Neural cell (in vitro differentiated cells): ENCODE data around the gene PLEKHA5.

Experiments used
- EZH2 ChIP-seq: fragments of 200-600, 300-800 bp; shearing (Covaris generic), sonication (generic); IDR thresholded peaks from 2 replicates; pipeline ENCODE4 v1.6.1; 2014; ENCODE audit warnings: antibody characterized with exemption, low read length, borderline replicate concordance, mild to moderate bottlenecking; ENCODE audit not compliant: insufficient read depth, poor library complexity, severe bottlenecking
- MXI1 ChIP-seq: fragments of 450-650 bp; conservative IDR thresholded peaks from 2 replicates; pipeline ENCODE4 v1.6.1; 2014; ENCODE audit warnings: antibody characterized with exemption, mild to moderate bottlenecking; ENCODE audit not compliant: poor library complexity, severe bottlenecking
- POLR2AphosphoS5 ChIP-seq: IDR thresholded peaks from 2 replicates; pipeline ENCODE4 v1.6.1; 2012
- TAF1 ChIP-seq: IDR thresholded peaks from 2 replicates; pipeline ENCODE4 v1.6.1; 2012; ENCODE audit warnings: low read depth
- TF ChIP-seq, protein P1 (sequence below): fragments of 450-650 bp; IDR thresholded peaks from 2 replicates; pipeline ENCODE4 v1.5.1; 2014; ENCODE audit warnings: antibody characterized with exemption, mild to moderate bottlenecking, moderate library complexity; ENCODE audit not compliant: poor library complexity, severe bottlenecking
- TF ChIP-seq, protein P2 (sequence below): IDR thresholded peaks from 2 replicates; pipeline ENCODE4 v1.6.1; 2012; ENCODE audit warnings: borderline replicate concordance

DNA sequence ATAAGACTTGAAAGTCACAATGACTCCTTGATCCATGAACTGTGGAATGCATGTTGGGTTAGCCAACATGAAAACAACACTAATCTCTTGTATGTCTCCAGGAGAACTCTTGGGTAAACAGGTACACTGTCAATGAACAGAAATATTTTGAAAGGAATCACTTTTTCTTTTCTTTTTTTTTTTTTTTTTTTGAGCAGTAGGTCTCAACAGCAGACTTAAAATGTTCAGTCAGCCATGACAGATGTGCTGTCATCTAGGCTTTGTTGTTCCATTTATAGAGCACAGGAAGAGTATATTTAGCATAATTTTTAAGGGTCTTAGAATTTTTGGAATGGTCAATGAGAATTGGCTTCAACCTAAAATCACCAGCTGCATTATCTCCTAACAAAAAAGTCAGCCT lies 2.3 kb upstream of the PLEKHA5 start:
- TF ChIP-seq, protein P1, sequence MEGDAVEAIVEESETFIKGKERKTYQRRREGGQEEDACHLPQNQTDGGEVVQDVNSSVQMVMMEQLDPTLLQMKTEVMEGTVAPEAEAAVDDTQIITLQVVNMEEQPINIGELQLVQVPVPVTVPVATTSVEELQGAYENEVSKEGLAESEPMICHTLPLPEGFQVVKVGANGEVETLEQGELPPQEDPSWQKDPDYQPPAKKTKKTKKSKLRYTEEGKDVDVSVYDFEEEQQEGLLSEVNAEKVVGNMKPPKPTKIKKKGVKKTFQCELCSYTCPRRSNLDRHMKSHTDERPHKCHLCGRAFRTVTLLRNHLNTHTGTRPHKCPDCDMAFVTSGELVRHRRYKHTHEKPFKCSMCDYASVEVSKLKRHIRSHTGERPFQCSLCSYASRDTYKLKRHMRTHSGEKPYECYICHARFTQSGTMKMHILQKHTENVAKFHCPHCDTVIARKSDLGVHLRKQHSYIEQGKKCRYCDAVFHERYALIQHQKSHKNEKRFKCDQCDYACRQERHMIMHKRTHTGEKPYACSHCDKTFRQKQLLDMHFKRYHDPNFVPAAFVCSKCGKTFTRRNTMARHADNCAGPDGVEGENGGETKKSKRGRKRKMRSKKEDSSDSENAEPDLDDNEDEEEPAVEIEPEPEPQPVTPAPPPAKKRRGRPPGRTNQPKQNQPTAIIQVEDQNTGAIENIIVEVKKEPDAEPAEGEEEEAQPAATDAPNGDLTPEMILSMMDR, result no peak
- no peak for TF ChIP-seq TAF1
- TF ChIP-seq MXI1, result no peak
- TF ChIP-seq POLR2AphosphoS5, result no peak
- TF ChIP-seq, protein P2, sequence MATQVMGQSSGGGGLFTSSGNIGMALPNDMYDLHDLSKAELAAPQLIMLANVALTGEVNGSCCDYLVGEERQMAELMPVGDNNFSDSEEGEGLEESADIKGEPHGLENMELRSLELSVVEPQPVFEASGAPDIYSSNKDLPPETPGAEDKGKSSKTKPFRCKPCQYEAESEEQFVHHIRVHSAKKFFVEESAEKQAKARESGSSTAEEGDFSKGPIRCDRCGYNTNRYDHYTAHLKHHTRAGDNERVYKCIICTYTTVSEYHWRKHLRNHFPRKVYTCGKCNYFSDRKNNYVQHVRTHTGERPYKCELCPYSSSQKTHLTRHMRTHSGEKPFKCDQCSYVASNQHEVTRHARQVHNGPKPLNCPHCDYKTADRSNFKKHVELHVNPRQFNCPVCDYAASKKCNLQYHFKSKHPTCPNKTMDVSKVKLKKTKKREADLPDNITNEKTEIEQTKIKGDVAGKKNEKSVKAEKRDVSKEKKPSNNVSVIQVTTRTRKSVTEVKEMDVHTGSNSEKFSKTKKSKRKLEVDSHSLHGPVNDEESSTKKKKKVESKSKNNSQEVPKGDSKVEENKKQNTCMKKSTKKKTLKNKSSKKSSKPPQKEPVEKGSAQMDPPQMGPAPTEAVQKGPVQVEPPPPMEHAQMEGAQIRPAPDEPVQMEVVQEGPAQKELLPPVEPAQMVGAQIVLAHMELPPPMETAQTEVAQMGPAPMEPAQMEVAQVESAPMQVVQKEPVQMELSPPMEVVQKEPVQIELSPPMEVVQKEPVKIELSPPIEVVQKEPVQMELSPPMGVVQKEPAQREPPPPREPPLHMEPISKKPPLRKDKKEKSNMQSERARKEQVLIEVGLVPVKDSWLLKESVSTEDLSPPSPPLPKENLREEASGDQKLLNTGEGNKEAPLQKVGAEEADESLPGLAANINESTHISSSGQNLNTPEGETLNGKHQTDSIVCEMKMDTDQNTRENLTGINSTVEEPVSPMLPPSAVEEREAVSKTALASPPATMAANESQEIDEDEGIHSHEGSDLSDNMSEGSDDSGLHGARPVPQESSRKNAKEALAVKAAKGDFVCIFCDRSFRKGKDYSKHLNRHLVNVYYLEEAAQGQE, result no peak
- TF ChIP-seq EZH2, result no peak
